GM18951 (cell line): ENCODE measurements around the gene UGT2B7.
"Not testable (repeated sequence)": the region's sequence is repeated elsewhere in the genome, so short reads cannot be mapped to it uniquely, and the experiment has no call there.

Source experiments
- POLR2A ChIP-seq: IDR thresholded peaks from 4 replicates; pipeline ENCODE4 v1.6.1; 2011; ENCODE audit warnings: mild to moderate bottlenecking; ENCODE audit not compliant: insufficient read length, insufficient read depth; ENCODE audit errors: extremely low read depth
- in situ Hi-C: fragments of 300-500 bp; cut with MboI; formaldehyde crosslinking; loops from one replicate; pipeline ENCODE4 v1.12.0; 2022; ENCODE audit warnings: low sequenced_read_pairs, mixed read lengths, inconsistent platforms; ENCODE audit not compliant: unreplicated experiment

The UGT2B7 gene

DNA sequence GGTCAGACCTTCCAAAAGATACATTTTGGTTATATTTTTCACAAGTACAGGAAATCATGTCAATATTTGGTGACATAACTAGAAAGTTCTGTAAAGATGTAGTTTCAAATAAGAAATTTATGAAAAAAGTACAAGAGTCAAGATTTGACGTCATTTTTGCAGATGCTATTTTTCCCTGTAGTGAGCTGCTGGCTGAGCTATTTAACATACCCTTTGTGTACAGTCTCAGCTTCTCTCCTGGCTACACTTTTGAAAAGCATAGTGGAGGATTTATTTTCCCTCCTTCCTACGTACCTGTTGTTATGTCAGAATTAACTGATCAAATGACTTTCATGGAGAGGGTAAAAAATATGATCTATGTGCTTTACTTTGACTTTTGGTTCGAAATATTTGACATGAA lies 536 bp downstream of the UGT2B7 start:
- in situ Hi-C loops, result no loop called here

DNA sequence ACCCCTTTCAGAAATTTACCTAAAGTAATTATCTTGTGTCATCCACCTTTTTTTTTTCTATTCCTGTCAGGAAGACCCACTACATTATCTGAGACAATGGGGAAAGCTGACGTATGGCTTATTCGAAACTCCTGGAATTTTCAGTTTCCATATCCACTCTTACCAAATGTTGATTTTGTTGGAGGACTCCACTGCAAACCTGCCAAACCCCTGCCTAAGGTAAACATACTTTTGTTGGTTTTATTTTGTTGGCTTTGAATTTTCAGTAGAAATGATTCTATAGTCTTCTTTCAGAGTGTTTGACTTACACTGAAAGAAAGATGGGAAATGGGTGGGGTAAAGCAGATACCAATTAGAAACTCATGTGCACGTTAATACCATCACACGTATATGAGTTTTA lies 2.2 kb downstream of the UGT2B7 start:
- in situ Hi-C loops, result no loop called here

More for the DNA sequence above, 536 bp downstream of the UGT2B7 start:
- TF ChIP-seq POLR2A, result no peak

DNA sequence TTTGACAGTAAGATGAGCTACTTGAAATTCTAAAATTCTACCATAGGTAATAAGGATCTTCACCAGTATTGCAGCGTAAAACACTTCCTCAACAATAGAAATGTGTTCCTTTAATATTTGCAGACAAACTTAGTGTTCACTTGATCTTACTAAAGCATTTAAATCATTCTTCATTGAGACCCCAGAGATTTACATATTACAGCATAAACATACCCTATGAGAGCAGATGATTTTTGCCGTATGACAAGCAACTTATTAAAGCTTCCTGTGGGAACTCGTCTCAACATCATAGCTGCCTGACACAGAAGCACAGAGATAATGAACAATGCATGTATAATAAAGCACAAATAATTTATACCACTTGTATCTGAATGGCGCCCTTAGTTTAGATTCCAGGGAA lies 3.6 kb downstream of the UGT2B7 start:
- no peak for TF ChIP-seq POLR2A
- in situ Hi-C loops, result no loop called here

More for the DNA sequence above, 2.2 kb downstream of the UGT2B7 start:
- TF ChIP-seq POLR2A, result no peak

DNA sequence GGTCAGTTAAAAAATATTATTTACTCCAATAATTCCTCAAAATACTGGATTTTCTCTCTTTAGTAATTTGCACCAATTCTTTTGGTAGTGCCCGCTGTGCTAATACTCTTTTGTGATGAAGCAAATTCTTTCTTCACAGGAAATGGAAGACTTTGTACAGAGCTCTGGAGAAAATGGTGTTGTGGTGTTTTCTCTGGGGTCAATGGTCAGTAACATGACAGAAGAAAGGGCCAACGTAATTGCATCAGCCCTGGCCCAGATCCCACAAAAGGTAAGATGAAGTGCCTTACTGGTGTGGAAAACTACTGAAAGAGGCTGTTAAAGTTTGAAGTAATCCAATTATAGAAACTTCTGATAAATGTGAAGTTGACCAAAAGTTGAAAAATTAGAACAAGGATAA lies 6.4 kb downstream of the UGT2B7 start:
- in situ Hi-C loops, result not testable (repeated sequence)

DNA sequence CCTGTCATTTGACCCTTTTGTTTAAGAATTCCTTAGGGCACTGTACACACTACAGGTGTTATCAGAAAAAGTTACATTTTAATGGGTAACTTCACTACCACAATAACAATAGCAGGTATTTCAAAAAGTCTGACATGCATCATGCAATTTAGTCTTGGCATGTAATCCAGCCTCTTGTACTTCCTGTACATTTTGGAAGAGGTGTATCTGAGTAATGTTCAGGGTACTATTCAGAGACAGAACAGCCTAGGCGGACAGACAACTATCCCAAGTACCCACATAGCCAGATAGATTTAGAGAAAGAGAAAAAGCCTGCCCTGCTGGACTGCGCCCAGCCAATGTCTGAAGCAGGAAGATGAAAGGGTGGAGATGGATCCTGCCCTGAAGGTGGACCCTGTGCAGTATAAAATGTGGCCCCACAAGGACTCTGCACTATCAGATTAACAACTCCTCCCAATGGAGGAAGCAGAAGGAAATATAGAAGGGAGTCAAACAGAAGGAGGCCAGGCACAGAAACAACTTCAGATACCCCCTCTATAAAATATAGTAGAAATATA lies 8.5 kb downstream of the UGT2B7 start:
- in situ Hi-C loops, result no loop called here
- no peak for TF ChIP-seq POLR2A

DNA sequence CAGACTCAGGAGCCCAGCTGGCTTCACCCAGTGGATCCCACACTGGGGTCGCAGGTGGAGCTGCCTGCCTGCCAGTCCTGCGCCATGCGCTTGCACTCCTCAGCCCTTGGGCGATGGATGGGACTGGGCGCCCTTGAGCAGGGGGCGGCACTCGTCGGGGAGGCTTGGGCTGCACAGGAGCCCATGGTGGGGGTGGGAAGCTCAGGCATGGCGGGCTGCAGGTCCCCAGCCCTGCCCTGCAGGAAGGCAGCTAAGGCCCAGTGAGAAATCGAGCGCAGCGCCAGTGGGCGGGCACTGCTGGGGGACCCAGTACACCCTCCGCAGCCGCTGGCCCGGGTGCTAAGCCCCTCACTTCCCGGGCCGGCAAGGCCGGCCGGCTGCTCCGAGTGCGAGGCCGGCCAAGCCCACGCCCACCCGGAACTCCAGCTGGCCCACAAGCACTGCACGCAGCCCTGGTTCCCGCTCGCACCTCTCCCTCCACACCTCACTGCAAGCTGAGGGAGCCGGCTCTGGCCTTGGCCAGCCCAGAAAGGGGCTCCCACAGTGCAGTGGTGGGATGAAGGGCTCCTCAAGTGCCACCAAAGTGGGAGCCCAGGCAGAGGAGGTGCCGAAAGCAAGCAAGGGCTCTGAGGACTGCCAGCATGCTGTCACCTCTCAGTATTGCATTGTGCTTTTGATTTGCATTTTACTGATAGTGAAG lies 19.0 kb downstream of the UGT2B7 start:
- in situ Hi-C loops, result not testable (repeated sequence)

DNA sequence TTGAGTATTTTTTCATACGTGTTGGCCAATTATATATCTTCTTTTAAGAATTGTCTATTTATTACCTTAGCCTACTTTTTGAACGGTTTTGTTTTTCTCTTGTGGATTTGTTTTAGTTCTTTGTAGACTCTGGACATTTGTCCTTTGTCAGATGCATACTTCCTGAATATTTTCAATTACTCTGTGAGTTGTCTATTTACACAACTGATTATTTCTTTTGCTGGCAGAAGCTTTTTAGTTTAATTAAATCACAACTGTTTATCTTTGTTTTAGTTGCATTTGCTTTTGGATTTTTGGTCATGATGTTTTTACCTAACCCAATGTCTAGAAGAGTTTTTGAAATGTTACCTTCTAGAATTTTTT lies 19.6 kb downstream of the UGT2B7 start:
- in situ Hi-C loops, result no loop called here

DNA sequence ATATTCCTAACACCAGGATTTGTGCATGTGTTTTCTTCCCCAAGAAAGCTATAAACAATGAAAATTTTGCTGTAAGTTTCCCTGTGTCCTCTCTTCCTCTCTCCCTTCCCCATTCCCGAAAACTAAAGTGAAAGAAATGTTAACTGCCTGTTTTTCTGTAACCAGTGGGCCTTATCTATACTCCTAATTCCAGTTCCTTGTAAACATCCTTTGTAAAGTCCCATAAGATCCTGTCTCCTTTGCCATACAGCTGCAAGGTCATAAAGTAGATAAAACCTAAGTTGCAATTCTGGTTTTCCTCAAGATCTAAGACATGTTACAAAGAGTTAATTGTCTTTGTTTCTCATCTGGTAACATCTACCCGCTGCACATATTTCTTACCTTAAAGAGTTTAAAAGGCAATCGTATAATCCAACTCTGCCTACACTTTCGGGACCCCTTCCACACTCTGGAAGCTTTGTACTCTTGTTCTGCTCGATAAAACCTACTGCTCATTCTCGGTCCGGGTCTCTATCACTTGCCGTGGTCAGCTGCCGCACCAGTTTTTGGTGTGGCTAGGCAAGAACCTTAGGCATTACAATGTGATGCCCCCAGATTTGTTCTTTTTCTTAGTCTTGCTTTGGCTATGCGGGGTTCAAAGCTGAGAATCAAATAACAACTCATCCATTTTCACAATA lies 20.5 kb downstream of the UGT2B7 start:
- in situ Hi-C loops, result no loop called here

More for the DNA sequence above, 19.6 kb downstream of the UGT2B7 start:
- no peak for TF ChIP-seq POLR2A

DNA sequence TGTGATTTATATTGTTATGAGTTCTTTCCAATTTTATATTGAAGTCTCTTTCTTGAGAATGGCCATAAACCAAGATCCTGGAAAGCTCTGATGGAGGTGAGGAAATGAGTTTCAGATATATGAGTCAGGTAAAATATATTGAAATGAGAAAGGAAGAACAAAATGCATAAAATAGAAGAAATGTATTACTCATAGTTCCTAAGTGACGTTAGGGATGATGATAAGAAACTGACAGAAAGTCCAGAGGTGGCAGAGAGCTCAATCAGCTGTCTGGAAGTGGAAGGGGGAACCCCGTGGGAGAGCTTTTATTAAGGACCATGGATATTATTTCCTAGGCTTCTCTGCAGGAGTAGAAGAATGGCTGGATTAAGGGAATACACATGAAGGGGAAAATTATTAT lies 24.6 kb downstream of the UGT2B7 start:
- TF ChIP-seq POLR2A, result no peak
- in situ Hi-C loops, result no loop called here

More for the DNA sequence above, 20.5 kb downstream of the UGT2B7 start:
- no peak for TF ChIP-seq POLR2A

DNA sequence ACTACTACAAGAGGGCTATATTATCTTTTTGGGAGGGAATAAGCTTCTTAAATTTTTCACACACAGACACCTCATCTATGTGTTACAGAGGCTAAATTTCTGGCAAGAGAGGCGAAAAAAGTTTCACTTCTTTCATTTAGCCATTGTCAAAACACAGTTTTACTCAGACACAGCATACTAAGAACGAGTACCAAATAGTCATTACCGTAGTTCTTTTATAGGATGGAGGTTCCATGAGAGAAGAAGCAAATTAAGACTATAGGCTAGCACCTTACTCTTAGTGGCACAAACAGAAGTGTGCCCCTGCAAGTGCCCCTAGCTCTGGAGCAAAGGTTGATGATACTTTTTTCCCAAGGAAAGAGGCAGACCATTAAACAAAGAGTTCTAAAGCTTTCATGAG lies 26.2 kb downstream of the UGT2B7 start:
- in situ Hi-C loops, result no loop called here
- TF ChIP-seq POLR2A, result no peak

DNA sequence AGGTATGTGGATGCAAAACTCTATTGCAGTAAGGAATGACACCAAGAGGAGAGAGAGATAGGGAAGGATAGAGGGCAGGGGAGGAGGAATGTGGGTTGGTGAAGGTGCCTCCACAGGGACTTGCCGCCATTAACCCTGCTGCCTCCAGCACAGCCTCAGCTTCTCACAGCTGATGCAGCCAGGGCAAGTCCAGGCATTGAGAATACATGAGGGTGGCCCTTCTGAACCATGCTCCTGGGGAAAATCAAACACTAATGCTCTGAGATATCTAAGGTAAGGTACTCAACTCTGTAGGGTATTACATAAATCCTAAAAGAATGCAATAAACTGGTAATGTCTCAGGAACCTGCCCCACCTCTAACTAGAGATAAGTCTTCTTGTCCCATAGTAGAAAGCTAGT lies 28.7 kb downstream of the UGT2B7 start:
- TF ChIP-seq POLR2A, result no peak
- in situ Hi-C loops, result no loop called here

DNA sequence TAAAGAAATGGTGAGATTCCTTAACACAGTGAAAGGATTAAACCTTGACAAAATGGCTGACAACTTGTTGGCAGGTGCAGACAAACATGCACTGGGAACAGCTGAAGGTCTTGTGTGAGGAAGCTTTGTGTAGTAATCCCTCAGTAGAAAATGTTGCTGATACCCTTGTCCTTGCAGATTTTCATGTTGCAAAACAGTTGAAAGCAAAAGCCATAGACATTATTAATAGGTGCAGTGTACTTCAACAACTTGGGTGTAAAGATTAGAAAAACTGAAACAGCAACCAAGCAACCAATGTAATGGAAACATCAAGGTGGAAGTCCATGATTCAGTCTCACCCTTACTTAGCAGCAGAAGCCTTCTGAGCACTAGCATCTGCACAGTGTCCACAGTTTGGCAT lies 29.8 kb downstream of the UGT2B7 start:
- TF ChIP-seq POLR2A, result no peak
- in situ Hi-C loops, result no loop called here

DNA sequence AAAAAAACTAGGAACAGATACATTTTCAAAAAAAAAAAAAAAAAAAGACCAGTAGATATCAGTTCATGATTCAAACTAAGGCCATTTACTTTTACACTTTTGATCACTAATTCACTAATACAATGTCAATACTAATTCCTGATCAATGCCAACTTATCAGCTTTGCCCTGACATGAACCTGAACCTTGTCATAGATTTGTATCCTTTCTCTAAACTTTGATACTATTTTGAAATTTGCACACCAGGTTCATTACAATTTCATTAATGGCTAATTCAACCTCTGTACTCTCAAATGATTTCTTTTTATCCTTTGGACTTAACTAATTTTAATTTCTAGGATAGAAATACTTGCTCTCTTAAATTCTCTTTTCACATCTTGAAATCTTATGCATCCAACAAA lies 37.7 kb downstream of the UGT2B7 start:
- no peak for TF ChIP-seq POLR2A
- in situ Hi-C loops, result no loop called here

DNA sequence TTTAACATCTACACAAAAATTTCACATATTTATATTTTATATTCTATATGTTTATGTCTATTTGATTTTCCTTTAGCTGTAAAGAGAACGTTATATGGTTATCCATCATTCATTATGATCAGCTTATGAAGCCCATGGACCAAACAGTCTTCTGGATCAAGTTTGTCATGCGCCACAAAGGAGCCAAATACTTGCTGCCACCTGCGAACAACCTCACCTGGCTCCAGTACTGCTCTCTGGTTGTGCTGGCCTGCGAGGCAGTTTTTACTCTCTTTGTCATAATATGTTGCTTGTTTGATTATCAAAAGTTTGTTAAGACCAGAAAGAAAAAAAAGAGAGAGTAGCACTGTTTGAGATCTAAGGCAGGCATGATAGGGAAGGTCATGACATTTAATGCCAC lies 38.2 kb downstream of the UGT2B7 start:
- no peak for TF ChIP-seq POLR2A
- in situ Hi-C loops, result no loop called here
